NCI-H748 treated with DMSO at 0.1 percent for 48 hours (cell line): Measurements from ENCODE around the gene TWIST2.

Experiments used
- DNase-seq: peaks from one replicate; lab custom pipeline; 2025; lab: John Stamatoyannopoulos, UW

The TWIST2 gene

GRCh38 chr2:238919307-238919706, 71.4 kb downstream of the TWIST2 start:
- no peak for DNase-seq

GRCh38 chr2:238920053-238920452, 72.2 kb downstream of the TWIST2 start:
- DNase-seq: no peak

- DNase-seq: no peak
Measured at GRCh38 chr2:238920601-238921001, 72.7 kb downstream of the TWIST2 start.

GRCh38 chr2:238921259-238921658, 73.4 kb downstream of the TWIST2 start:
- DNase-seq: no peak

GRCh38 chr2:238921681-238922319, 73.9 kb downstream of the TWIST2 start:
- no peak for DNase-seq

GRCh38 chr2:238922435-238922834, 74.5 kb downstream of the TWIST2 start:
- DNase-seq: no peak

- DNase-seq: no peak
Measured at GRCh38 chr2:238924032-238924431, 76.1 kb downstream of the TWIST2 start.

- DNase-seq: no peak
Measured at GRCh38 chr2:238924796-238925195, 76.9 kb downstream of the TWIST2 start.

GRCh38 chr2:238925281-238925680, 77.4 kb downstream of the TWIST2 start:
- DNase-seq: no peak

- DNase-seq: no peak
Measured at GRCh38 chr2:238925816-238926521, 78.1 kb downstream of the TWIST2 start.

- no peak for DNase-seq
Measured at GRCh38 chr2:238926761-238927611, 79.1 kb downstream of the TWIST2 start.

- DNase-seq: no peak
Measured at GRCh38 chr2:238927746-238928519, 80.0 kb downstream of the TWIST2 start.

GRCh38 chr2:238928520-238929241, 80.8 kb downstream of the TWIST2 start:
- DNase-seq: no peak

- no peak for DNase-seq
Measured at GRCh38 chr2:238929242-238930081, 81.6 kb downstream of the TWIST2 start.

GRCh38 chr2:238930216-238930615, 82.3 kb downstream of the TWIST2 start:
- no peak for DNase-seq

GRCh38 chr2:238936162-238937052, 88.5 kb downstream of the TWIST2 start:
- no peak for DNase-seq

GRCh38 chr2:238938003-238938400, 90.1 kb downstream of the TWIST2 start:
- DNase-seq: no peak

- no peak for DNase-seq
Measured at GRCh38 chr2:238938401-238939055, 90.6 kb downstream of the TWIST2 start.

GRCh38 chr2:238939074-238939473, 91.2 kb downstream of the TWIST2 start:
- no peak for DNase-seq
